Trophoblast cell (in vitro differentiated cells and primary cell): ENCODE data around the gene IFNL4.

Experiments used
- DNase-seq, 2 donors: peaks; one replicate each; pipeline ENCODE4 v3.0.0-alpha.2; 2016
- H2AFZ ChIP-seq: 2 replicates; pipeline ENCODE4 v1.6.1; 2013; ENCODE audit warnings: low read length, moderate library complexity, mild to moderate bottlenecking; ENCODE audit not compliant: insufficient read depth, poor library complexity
- H2AK5ac ChIP-seq: 2 replicates; pipeline ENCODE4 v1.6.1; 2013; ENCODE audit warnings: mild to moderate bottlenecking, low read length
- H2BK120ac ChIP-seq: 2 replicates; pipeline ENCODE4 v1.6.1; 2013; ENCODE audit warnings: low read length, mild to moderate bottlenecking, moderate library complexity; ENCODE audit not compliant: insufficient read depth, poor library complexity
- H2BK12ac ChIP-seq: 2 replicates; pipeline ENCODE4 v1.6.1; 2013; ENCODE audit warnings: mild to moderate bottlenecking, low read length, moderate library complexity
- H2BK5ac ChIP-seq: 2 replicates; pipeline ENCODE4 v1.6.1; 2013; ENCODE audit warnings: low read length, low read depth, moderate library complexity, mild to moderate bottlenecking; ENCODE audit not compliant: poor library complexity
- H3K14ac ChIP-seq: 2 replicates; pipeline ENCODE4 v1.6.1; 2013; ENCODE audit warnings: mild to moderate bottlenecking, low read length
- H3K18ac ChIP-seq: 2 replicates; pipeline ENCODE4 v1.6.1; 2013; ENCODE audit warnings: mild to moderate bottlenecking, low read length
- H3K23ac ChIP-seq: 2 replicates; pipeline ENCODE4 v1.6.1; 2013; ENCODE audit warnings: low read length
- H3K27ac ChIP-seq: 2 replicates; pipeline ENCODE4 v1.5.1; 2013; ENCODE audit warnings: low read depth, mild to moderate bottlenecking, inconsistent platforms, low read length, moderate library complexity
- H3K27me3 ChIP-seq: 2 replicates; pipeline ENCODE4 v1.6.1; 2013; ENCODE audit warnings: inconsistent platforms, mild to moderate bottlenecking, low read length, moderate library complexity; ENCODE audit not compliant: insufficient read depth
- H3K36me3 ChIP-seq, 2 experiments: 1 replicate in 1 of 2; 2 replicates in 1 of 2; pipeline ENCODE4 v1.6.1; 2013; ENCODE audit warnings: low read length in 2 of 2, mild to moderate bottlenecking in 2 of 2, moderate library complexity in 1 of 2; ENCODE audit not compliant: insufficient read depth in 2 of 2, control insufficient read depth in 1 of 2
- H3K4ac ChIP-seq: 2 replicates; pipeline ENCODE4 v1.6.1; 2013; ENCODE audit warnings: low read depth, mild to moderate bottlenecking, low read length, moderate library complexity
- H3K4me1 ChIP-seq, 2 experiments: 1 replicate in 1 of 2; 2 replicates in 1 of 2; pipeline ENCODE4 v1.6.1; 2013; ENCODE audit warnings: low read length in 2 of 2, mild to moderate bottlenecking in 2 of 2, moderate library complexity in 1 of 2; ENCODE audit not compliant: insufficient read depth in 2 of 2, control insufficient read depth in 1 of 2
- H3K4me2 ChIP-seq: 2 replicates; pipeline ENCODE4 v1.6.1; 2013; ENCODE audit warnings: inconsistent platforms, mild to moderate bottlenecking, low read length, moderate library complexity
- H3K4me3 ChIP-seq: 2 replicates; pipeline ENCODE4 v1.5.1; 2013; ENCODE audit warnings: mild to moderate bottlenecking, low read depth, low read length, inconsistent platforms
- H3K79me1 ChIP-seq: one replicate; pipeline ENCODE4 v1.6.1; 2013; ENCODE audit warnings: low read length
- H3K79me2 ChIP-seq: 2 replicates; pipeline ENCODE4 v1.6.1; 2013; ENCODE audit warnings: low read length, mild to moderate bottlenecking; ENCODE audit not compliant: control insufficient read depth, insufficient read depth, poor library complexity
- H3K9ac ChIP-seq: 2 replicates; pipeline ENCODE4 v1.6.1; 2013; ENCODE audit warnings: mild to moderate bottlenecking, low read length
- H3K9me3 ChIP-seq: 2 replicates; pipeline ENCODE4 v1.6.1; 2013; ENCODE audit warnings: low read depth, mild to moderate bottlenecking, control low read depth, inconsistent platforms, low read length; ENCODE audit not compliant: insufficient read depth
- H4K12ac ChIP-seq: 2 replicates; pipeline ENCODE4 v1.6.1; 2013; ENCODE audit warnings: low read depth, mild to moderate bottlenecking, low read length, moderate library complexity
- H4K8ac ChIP-seq: 2 replicates; pipeline ENCODE4 v1.6.1; 2013; ENCODE audit warnings: low read depth, mild to moderate bottlenecking, low read length, moderate library complexity
- H4K91ac ChIP-seq: one replicate; pipeline ENCODE4 v1.6.1; 2013; ENCODE audit warnings: low read depth, mild to moderate bottlenecking, low read length, moderate library complexity
- WGBS: extraction: QIAGEN DNeasy Blood & Tissue Kit; methylation state at CpG from one replicate; pipeline ENCODE4 v1.1.7; 2013; ENCODE audit warnings: missing lambda C conversion rate; ENCODE audit not compliant: insufficient read length, insufficient coverage; ENCODE audit errors: extremely low coverage; 5-methylcytosine and 5-hydroxymethylcytosine counted together

The IFNL4 gene

DNA sequence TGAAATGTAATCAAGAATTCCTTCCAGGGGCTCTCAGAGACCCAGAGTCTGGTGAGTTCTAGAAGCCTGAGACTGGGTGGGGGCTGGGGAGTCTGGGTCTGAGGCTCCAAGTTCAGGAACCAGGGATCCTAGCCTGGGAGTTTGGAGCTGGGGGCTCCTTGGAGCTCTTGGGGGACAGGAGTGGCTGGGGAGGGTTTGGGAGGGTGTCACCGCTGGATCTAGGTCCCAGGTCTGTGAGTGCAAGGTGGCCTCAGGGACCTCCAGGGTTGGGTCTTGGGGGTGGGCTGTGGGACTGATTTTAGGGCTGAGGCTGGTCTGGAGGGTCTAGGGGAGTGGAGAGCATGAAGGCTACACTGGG, 45.7 kb downstream of the IFNL4 start:
- Histone ChIP-seq H3K9ac (no peak overlapping the region), H3K14ac (no peak overlapping the region), H3K4me2 (no peak overlapping the region), H4K12ac (no peak overlapping the region), H2BK5ac (no peak overlapping the region), H3K4ac (no peak overlapping the region), H4K8ac (no peak overlapping the region), H3K4me3 (no peak overlapping the region), H3K79me2 (no peaks in the 10 kb centered on the region), H2AFZ (no peak overlapping the region), H3K27ac (no peak overlapping the region), H3K36me3 (no peaks in the 10 kb centered on the region), H3K9me3 (peaks cover 3% of the 10 kb centered on the region), H3K27me3 (no peaks in the 10 kb centered on the region), H3K79me1 (no peaks in the 10 kb centered on the region), H2BK12ac (no peak overlapping the region), H2BK120ac (no peak overlapping the region), H3K4me1 (no peaks in the 10 kb centered on the region), H3K18ac (no peak overlapping the region), H4K91ac (no peak overlapping the region), H2AK5ac (no peak overlapping the region), H3K23ac (no peak overlapping the region)
- DNase-seq: no peak
- WGBS: no CpG with 5 or more reads among the region's 1 CpG

DNA sequence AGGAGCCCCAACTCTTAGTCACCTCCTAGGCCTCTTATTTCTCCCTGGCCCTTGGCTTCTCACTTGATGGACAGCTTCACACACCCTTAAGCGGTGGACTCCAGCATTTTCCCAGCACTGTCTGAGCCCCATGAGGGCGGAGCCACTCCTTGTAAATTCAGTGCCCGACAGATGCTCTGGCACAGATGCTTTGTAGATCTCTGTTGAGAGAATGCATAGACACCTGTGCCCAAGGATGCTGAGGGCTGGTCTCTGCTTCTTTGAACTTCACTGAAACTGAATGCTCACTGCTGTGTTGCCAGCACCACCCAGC, 47.9 kb downstream of the IFNL4 start:
- Histone ChIP-seq H3K36me3 (no peaks in the 10 kb centered on the region), H3K4me2 (no peak overlapping the region), H2BK120ac (no peak overlapping the region), H4K8ac (no peak overlapping the region), H2AFZ (no peak overlapping the region), H3K14ac (no peak overlapping the region), H4K12ac (no peak overlapping the region), H3K9me3 (peaks cover 6% of the 10 kb centered on the region), H3K27ac (no peak overlapping the region), H3K9ac (no peak overlapping the region), H3K18ac (no peak overlapping the region), H3K4ac (no peak overlapping the region), H3K4me3 (no peak overlapping the region), H3K27me3 (peaks cover 11% of the 10 kb centered on the region), H3K79me1 (no peaks in the 10 kb centered on the region), H2AK5ac (no peak overlapping the region), H3K79me2 (no peaks in the 10 kb centered on the region), H3K4me1 (peaks cover 5 to 6% of the 10 kb centered on the region in 2 experiments), H2BK5ac (no peak overlapping the region), H2BK12ac (no peak overlapping the region), H4K91ac (no peak overlapping the region), H3K23ac (no peak overlapping the region)
- WGBS: no CpG with 5 or more reads among the region's 3 CpGs
- no peak for DNase-seq

DNA sequence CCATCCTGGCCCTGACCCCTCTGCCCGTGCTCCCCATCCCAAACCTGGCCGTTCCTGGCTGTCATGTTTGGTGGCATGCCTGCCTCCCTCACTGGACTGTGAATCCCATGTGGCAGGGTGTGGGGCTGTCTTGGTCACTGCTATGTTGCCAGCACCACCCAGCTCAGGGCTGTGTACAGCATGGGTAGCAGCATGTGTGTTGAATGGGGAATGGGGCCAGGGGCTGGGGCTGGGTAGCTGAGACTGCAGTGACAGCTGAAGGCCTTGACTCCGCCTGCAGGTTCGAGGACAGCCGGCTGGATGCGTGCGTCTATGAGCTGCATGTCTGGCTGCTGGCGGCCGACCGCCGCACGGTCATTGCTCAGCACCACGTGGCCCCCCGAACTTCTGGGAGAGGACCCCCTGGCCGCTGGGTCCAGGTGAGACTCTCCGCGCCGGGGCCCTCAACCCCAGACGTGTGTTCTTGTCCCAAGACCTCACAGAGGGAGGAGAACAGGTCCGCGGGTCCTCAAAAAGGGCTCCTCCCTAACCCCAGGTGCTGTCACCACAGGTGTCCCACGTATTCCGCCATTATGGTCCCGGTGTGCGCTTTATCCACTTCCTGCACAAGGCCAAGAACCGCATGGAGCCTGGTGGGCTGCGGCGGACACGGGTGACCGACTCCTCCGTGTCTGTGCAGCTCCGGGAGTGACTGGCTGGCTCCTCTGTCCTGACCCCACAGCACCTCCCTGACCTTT, 48.4 kb downstream of the IFNL4 start:
- Histone ChIP-seq H2BK5ac (no peak overlapping the region), H3K9me3 (peaks cover 6% of the 10 kb centered on the region), H3K79me2 (no peaks in the 10 kb centered on the region), H4K91ac (no peak overlapping the region), H3K18ac (no peak overlapping the region), H2BK12ac (no peak overlapping the region), H3K4me2 (no peak overlapping the region), H2BK120ac (no peak overlapping the region), H3K23ac (no peak overlapping the region), H3K27me3 (peaks cover 11% of the 10 kb centered on the region), H2AFZ (no peak overlapping the region), H4K12ac (no peak overlapping the region), H2AK5ac (no peak overlapping the region), H3K4me3 (no peak overlapping the region), H3K79me1 (no peaks in the 10 kb centered on the region), H3K9ac (no peak overlapping the region), H3K27ac (no peak overlapping the region), H3K4me1 (peaks cover 5 to 6% of the 10 kb centered on the region in 2 experiments), H3K14ac (no peak overlapping the region), H3K36me3 (no peaks in the 10 kb centered on the region), H3K4ac (no peak overlapping the region), H4K8ac (no peak overlapping the region)
- DNase-seq: no peak
- WGBS: no CpG with 5 or more reads among the region's 32 CpGs

DNA sequence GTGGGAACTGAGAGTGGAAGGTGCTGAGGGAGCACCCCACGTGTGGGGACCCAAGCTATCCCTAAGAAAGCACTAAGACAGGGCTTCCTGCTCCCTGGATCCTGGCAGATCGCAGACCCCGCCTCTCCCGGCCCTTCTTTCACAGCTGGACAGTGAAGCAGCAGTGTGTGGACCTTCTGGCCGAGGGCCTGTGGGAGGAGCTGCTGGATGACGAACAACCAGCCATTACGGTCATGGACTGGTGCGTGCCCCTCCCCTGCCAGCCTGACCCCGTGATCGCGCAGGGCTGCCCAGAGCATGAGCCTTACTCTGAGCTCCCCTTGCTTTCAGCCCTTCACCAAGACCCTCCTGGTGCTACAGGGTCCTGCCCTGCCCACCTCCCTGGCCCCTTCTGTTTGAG, 49.6 kb downstream of the IFNL4 start:
- H2BK120ac ChIP-seq: no peak overlapping the region
- peaks cover 6% of the 10 kb centered on the region for H3K9me3 ChIP-seq
- no peak overlapping the region for H4K12ac ChIP-seq
- H2BK12ac ChIP-seq: no peak overlapping the region
- H3K4ac ChIP-seq: no peak overlapping the region
- H3K23ac ChIP-seq: no peak overlapping the region
- no peak overlapping the region for H4K8ac ChIP-seq
- H3K27me3 ChIP-seq: peaks cover 11% of the 10 kb centered on the region
- H2BK5ac ChIP-seq: no peak overlapping the region
- H3K4me2 ChIP-seq: no peak overlapping the region
- no peak overlapping the region for H3K27ac ChIP-seq
- no peak overlapping the region for H3K9ac ChIP-seq
- no peak overlapping the region for H4K91ac ChIP-seq
- H3K79me1 ChIP-seq: no peaks in the 10 kb centered on the region
- no peak overlapping the region for H3K14ac ChIP-seq
- no peak overlapping the region for H3K18ac ChIP-seq
- no peak overlapping the region for H2AFZ ChIP-seq
- no CpG with 5 or more reads among the region's 11 CpGs for WGBS
- peaks cover 5 to 6% of the 10 kb centered on the region in 2 experiments for H3K4me1 ChIP-seq
- no peaks in the 10 kb centered on the region for H3K36me3 ChIP-seq
- H3K4me3 ChIP-seq: no peak overlapping the region
- H2AK5ac ChIP-seq: no peak overlapping the region
- no peaks in the 10 kb centered on the region for H3K79me2 ChIP-seq
- DNase-seq: no peak
